OCI-LY1 (cell line): Measurements from ENCODE around the gene GGCT.

Source experiments
- EZH2 ChIP-seq: fragments of 200-600 bp; sonication (generic), shearing (Covaris generic); IDR thresholded peaks from 2 replicates; pipeline ENCODE4 v1.8.0; 2017; ENCODE audit warnings: borderline replicate concordance, mixed run types, mild to moderate bottlenecking, antibody characterized with exemption, low read length, moderate library complexity, mixed read lengths
- TF ChIP-seq, protein P1 (sequence below): fragments of 200-600 bp; sonication (generic), shearing (Covaris generic); IDR thresholded peaks from 2 replicates; pipeline ENCODE4 v1.5.1; 2017; ENCODE audit warnings: mild to moderate bottlenecking, antibody characterized with exemption, low read length, moderate library complexity, mixed read lengths

DNA sequence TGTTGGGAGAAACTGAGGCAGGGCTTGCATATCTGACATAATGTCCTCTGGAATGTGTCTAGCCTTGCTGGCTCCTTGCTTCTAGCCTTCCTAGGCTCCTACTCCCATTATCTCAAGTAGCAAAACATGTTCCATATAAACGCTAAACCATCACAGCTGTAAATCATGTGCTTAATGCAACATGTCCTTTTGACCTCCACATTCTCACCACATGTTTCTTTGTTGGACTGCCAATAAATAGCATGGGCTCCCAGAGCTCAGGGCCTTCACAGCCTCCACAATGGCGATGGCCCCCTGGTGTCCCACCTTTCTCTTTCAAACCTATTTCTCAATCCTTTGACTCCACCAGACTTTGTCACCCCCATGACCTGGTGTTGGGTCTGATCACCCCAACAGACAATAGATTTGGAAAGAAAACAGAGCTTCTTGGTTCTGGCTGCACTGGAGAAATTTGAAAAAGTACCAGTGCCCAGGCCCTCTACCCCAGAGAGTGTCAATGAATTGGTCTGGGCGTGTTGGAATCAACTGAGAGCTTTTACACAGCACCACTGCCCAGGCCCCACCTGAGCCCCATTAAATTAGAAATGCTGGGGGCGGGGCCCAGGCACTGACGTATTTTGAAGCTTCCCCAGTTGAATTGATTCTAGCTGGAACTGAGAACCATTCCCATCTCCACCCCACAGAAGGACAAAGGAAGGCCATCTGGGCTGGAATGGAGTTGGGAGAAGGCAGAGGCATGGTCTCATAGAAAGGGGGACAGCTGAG lies 41.3 kb upstream of the GGCT start:
- TF ChIP-seq, protein P1, sequence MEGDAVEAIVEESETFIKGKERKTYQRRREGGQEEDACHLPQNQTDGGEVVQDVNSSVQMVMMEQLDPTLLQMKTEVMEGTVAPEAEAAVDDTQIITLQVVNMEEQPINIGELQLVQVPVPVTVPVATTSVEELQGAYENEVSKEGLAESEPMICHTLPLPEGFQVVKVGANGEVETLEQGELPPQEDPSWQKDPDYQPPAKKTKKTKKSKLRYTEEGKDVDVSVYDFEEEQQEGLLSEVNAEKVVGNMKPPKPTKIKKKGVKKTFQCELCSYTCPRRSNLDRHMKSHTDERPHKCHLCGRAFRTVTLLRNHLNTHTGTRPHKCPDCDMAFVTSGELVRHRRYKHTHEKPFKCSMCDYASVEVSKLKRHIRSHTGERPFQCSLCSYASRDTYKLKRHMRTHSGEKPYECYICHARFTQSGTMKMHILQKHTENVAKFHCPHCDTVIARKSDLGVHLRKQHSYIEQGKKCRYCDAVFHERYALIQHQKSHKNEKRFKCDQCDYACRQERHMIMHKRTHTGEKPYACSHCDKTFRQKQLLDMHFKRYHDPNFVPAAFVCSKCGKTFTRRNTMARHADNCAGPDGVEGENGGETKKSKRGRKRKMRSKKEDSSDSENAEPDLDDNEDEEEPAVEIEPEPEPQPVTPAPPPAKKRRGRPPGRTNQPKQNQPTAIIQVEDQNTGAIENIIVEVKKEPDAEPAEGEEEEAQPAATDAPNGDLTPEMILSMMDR, result no peak
- TF ChIP-seq EZH2, result no peak
